Neural cell (in vitro differentiated cells): Measurements from ENCODE around the gene ROR1.

Source experiments
- EP300 ChIP-seq: fragments of 450-650 bp; conservative IDR thresholded peaks from 2 replicates; pipeline ENCODE4 v1.6.1; 2014; ENCODE audit warnings: antibody characterized with exemption, mild to moderate bottlenecking, moderate library complexity; ENCODE audit not compliant: poor library complexity, severe bottlenecking
- POLR2AphosphoS5 ChIP-seq: IDR thresholded peaks from 2 replicates; pipeline ENCODE4 v1.6.1; 2012
- TF ChIP-seq, protein P1 (sequence below): fragments of 450-650 bp; IDR thresholded peaks from 2 replicates; pipeline ENCODE4 v1.5.1; 2014; ENCODE audit warnings: antibody characterized with exemption, mild to moderate bottlenecking, moderate library complexity; ENCODE audit not compliant: poor library complexity, severe bottlenecking

DNA sequence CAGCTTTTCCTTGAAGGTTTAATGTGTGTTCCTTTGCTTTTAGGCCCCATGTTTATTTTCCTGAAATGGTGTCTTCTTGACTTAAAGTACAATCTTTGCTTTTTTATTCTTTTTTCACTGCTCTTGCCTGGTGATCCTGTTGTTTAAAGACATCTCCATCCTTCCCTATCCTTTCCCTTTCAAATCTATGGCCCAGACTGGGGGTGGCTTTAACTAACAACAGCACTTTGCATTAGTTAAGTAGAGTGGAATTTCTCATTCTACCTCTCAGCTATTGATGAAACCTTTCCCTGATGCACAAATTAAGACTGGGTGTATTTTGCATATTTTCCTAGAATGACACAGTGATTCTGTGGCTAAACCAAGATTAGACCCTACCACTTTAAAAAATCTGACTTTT, 84.3 kb downstream of the ROR1 start:
- TF ChIP-seq, protein P1, sequence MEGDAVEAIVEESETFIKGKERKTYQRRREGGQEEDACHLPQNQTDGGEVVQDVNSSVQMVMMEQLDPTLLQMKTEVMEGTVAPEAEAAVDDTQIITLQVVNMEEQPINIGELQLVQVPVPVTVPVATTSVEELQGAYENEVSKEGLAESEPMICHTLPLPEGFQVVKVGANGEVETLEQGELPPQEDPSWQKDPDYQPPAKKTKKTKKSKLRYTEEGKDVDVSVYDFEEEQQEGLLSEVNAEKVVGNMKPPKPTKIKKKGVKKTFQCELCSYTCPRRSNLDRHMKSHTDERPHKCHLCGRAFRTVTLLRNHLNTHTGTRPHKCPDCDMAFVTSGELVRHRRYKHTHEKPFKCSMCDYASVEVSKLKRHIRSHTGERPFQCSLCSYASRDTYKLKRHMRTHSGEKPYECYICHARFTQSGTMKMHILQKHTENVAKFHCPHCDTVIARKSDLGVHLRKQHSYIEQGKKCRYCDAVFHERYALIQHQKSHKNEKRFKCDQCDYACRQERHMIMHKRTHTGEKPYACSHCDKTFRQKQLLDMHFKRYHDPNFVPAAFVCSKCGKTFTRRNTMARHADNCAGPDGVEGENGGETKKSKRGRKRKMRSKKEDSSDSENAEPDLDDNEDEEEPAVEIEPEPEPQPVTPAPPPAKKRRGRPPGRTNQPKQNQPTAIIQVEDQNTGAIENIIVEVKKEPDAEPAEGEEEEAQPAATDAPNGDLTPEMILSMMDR, result no peak
- no peak for TF ChIP-seq POLR2AphosphoS5
- no peak for TF ChIP-seq EP300
